ENCODE measurements around the gene LYPLA2. TPM values are rescaled to one million over a fixed set of nuclear protein-coding genes. Genes with fewer than 3 reads are reported as not detected.

LYPLA2 gene
- total and polyA plus RNA-seq, 4 donors = 26.3 to 71.1 (median 43.2) TPM

GRCh38 chr1:23823767-23824166 lies 32.8 kb downstream of the LYPLA2 start:
- Histone ChIP-seq H3K27me3 (ENCODE audit: control insufficient read depth in 4 of 4, insufficient read depth in 4 of 4, low read length in 3 of 4) (no peaks in the 10 kb centered on the region), H3K4me3 (ENCODE audit: low read depth in 1 of 3, low read length in 3 of 3) (peak overlapping the region; percentile 90 to 99 (median 98)), H3K4me1 (ENCODE audit: control insufficient read depth in 4 of 4, insufficient read depth in 4 of 4, low read length in 3 of 4) (peaks cover 4 to 18% (median 14%) of the 10 kb centered on the region in 4 donors), H3K27ac (ENCODE audit: low read depth in 1 of 2, low read length in 2 of 2) (peak overlapping the region; percentile 99 to 100), H3K9me3 (ENCODE audit: control insufficient read depth in 4 of 4, low read length in 3 of 4) (no peaks in the 10 kb centered on the region), H3K36me3 (ENCODE audit: control insufficient read depth in 4 of 4, insufficient read depth in 3 of 4, low read depth in 1 of 4, low read length in 3 of 4) (peaks cover 0 to 12% (median 1%) of the 10 kb centered on the region in 4 donors), H3K9ac (ENCODE audit: low read depth in 1 of 2, low read length in 2 of 2) (peak overlapping the region; percentile 98 to 99)
- WGBS = 43% methylated on average over 7 of the region's 7 CpGs
- DNase-seq (ENCODE audit: low spot score) = no peak
- no peak for TF ChIP-seq ZBTB33 (IDR thresholded peaks at IDR 0.05)
- no peak for TF ChIP-seq HNF4G (IDR thresholded peaks at IDR 0.05)
- no peak for TF ChIP-seq MAX (IDR thresholded peaks at IDR 0.05)
- no peak for TF ChIP-seq FOXA1 (IDR thresholded peaks at IDR 0.05)

GRCh38 chr1:23824711-23825075 lies 33.7 kb downstream of the LYPLA2 start:
- Histone ChIP-seq H3K9me3 (ENCODE audit: control insufficient read depth in 4 of 4, low read length in 3 of 4) (no peaks in the 10 kb centered on the region), H3K36me3 (ENCODE audit: control insufficient read depth in 4 of 4, insufficient read depth in 3 of 4, low read depth in 1 of 4, low read length in 3 of 4) (peaks cover 0 to 7% (median 1%) of the 10 kb centered on the region in 4 donors), H3K27ac (ENCODE audit: low read depth in 1 of 2, low read length in 2 of 2) (peak overlapping the region; percentile 99 to 100), H3K9ac (ENCODE audit: low read depth in 1 of 2, low read length in 2 of 2) (peak overlapping the region; percentile 98 to 99), H3K4me1 (ENCODE audit: control insufficient read depth in 4 of 4, insufficient read depth in 4 of 4, low read length in 3 of 4) (peaks cover 7 to 18% (median 14%) of the 10 kb centered on the region in 4 donors), H3K27me3 (ENCODE audit: control insufficient read depth in 4 of 4, insufficient read depth in 4 of 4, low read length in 3 of 4) (no peaks in the 10 kb centered on the region), H3K4me3 (ENCODE audit: low read depth in 1 of 3, low read length in 3 of 3) (peak overlapping the region; percentile 90 to 99 (median 98))
- 3% methylated on average over 8 of the region's 8 CpGs for WGBS
- no peak for DNase-seq (ENCODE audit: low spot score)
- TF ChIP-seq GABPA (IDR thresholded peaks at IDR 0.05 in 1 of 2, conservative IDR thresholded peaks at IDR 0.05 in 1 of 2) = no peak
- no peak for TF ChIP-seq REST (IDR thresholded peaks at IDR 0.05)
- peak; percentile 20 for TF ChIP-seq MAX (IDR thresholded peaks at IDR 0.05)
- peak; percentile 82 to 92 for TF ChIP-seq HNF4A (conservative IDR thresholded peaks at IDR 0.05)
- no peak for TF ChIP-seq CTCF (IDR thresholded peaks at IDR 0.05; ENCODE audit: low read depth, low read length, missing input control)
- TF ChIP-seq NR2F2 (IDR thresholded peaks at IDR 0.05) = no peak
- TF ChIP-seq RXRA (IDR thresholded peaks at IDR 0.05) = peak; percentile 7 to 49
- peak; percentile 54 for TF ChIP-seq TAF1 (conservative IDR thresholded peaks at IDR 0.05)
- peak; percentile 75 for TF ChIP-seq HNF4G (IDR thresholded peaks at IDR 0.05)
- TF ChIP-seq JUND (IDR thresholded peaks at IDR 0.05) = no peak
- TF ChIP-seq EGR1 (IDR thresholded peaks at IDR 0.05; ENCODE audit: low read depth in 2 of 2) = no peak
- TF ChIP-seq ZBTB33 (IDR thresholded peaks at IDR 0.05) = no peak
- no peak for TF ChIP-seq FOXA2 (IDR thresholded peaks at IDR 0.05)
- TF ChIP-seq RAD21 (IDR thresholded peaks at IDR 0.05) = peak in 1 of 2 donors; percentile 48
- peak; percentile 68 for TF ChIP-seq SP1 (IDR thresholded peaks at IDR 0.05)

All from liver (tissue), 9 donors.